Activated CD8-positive, alpha-beta memory T cell treated with anti-CD3 and anti-CD28 coated beads, Interleukin-2, amount 10 ng/mL, durations not matched to agents 7 days and 5 days (primary cell): ENCODE data around the gene PIERCE2. TPM values are rescaled to one million over a fixed set of nuclear protein-coding genes. Genes with fewer than 3 reads are reported as not detected.
A peak's percentile ranks its signal among the peaks of the same experiment; 100 is the strongest.
"Not testable (repeated sequence)": the region's sequence is repeated elsewhere in the genome, so short reads cannot be mapped to it uniquely, and the experiment has no call there.

Source experiments
- ATAC-seq: fragments of 150-1000 bp; cut with Tn5 transposase; one replicate; pipeline ENCODE4 v1.10.0; 2021; ENCODE audit warnings: moderate library complexity
- CTCF ChIA-PET: fragments of 350-600 bp; sonication (Branson Sonifier 250); formaldehyde crosslinking; loops from one replicate; lab custom pipeline; 2021; ENCODE audit warnings: antibody characterized with exemption; lab: Charles Lee
- DNase-seq: peaks from one replicate; pipeline ENCODE4 v3.0.0-alpha.2; 2020
- H3K27ac Mint-ChIP-seq: one replicate; pipeline ENCODE4 v1.8.0; 2021; ENCODE audit warnings: mild to moderate bottlenecking, mixed read lengths
- H3K27me3 Mint-ChIP-seq: one replicate; pipeline ENCODE4 v1.8.0; 2021; ENCODE audit warnings: mixed read lengths
- H3K36me3 Mint-ChIP-seq: one replicate; pipeline ENCODE4 v1.8.0; 2021; ENCODE audit warnings: mild to moderate bottlenecking, mixed read lengths
- H3K4me1 Mint-ChIP-seq: one replicate; pipeline ENCODE4 v1.8.0; 2021; ENCODE audit warnings: mixed read lengths
- H3K4me3 Mint-ChIP-seq: one replicate; pipeline ENCODE4 v1.8.0; 2021; ENCODE audit warnings: mild to moderate bottlenecking, moderate library complexity, mixed read lengths
- H3K9me3 Mint-ChIP-seq: one replicate; pipeline ENCODE4 v1.8.0; 2022; ENCODE audit warnings: low read depth, mixed read lengths
- total RNA-seq, 2 experiments: library from RNA; stranded (reverse); gene quantifications; one replicate each; pipeline ENCODE4 v1.2.3, GENCODE V29; 2021

The PIERCE2 gene
- total RNA-seq, 2 experiments from 2014 or later, result not detected

DNA sequence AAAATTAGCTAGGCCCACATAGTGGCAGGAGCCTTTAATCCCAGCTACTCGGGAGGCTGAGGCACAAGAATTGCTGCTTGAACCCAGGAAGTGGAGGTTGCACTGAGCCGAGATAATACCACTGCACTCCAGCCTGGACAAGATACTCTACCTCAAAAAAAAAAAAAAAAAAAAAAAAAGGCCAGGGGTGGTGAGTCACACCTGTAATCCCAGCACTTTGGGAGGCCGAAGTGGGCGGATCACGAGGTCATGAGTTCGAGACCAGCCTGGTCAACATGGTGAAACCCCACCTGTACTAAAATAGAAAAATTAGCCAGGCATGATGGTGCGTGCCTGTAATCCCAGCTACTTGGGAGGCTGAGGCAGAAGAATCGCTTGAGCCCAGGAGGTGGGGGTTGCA, 8.2 kb upstream of the PIERCE2 start:
- H3K4me3 Mint-ChIP-seq, CTCF ChIA-PET, H3K9me3 Mint-ChIP-seq, DNase-seq, H3K27ac Mint-ChIP-seq, ATAC-seq, H3K27me3 Mint-ChIP-seq: not testable (repeated sequence)
- H3K36me3 Mint-ChIP-seq, result peaks cover 30% of the 10 kb centered on the region
- peaks cover 25% of the 10 kb centered on the region for H3K4me1 Mint-ChIP-seq

DNA sequence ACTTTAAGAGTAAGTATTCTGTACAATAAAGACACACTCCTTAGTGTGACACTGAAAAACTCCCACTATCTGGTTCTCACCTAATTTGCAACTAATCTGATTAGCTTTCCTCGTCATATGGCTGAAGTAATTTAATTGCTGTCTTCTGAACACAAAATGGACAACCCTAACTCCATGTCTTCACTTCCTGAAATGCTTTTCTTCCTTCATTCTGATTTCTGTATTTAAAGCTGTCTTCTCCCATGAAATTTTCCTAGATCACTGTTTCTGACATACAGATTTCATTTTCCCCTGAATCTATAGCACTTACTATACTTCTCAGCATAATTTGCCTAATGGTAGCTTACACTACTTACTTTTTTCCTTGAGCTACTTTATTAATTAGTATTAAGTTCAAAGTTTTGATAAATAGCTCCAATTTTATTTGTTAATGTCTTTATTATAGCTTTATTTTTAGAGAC, 6.5 kb upstream of the PIERCE2 start:
- H3K4me3 Mint-ChIP-seq, result no peak overlapping the region
- no peaks in the 10 kb centered on the region for H3K9me3 Mint-ChIP-seq
- peaks cover 21% of the 10 kb centered on the region for H3K36me3 Mint-ChIP-seq
- H3K27me3 Mint-ChIP-seq, result no peaks in the 10 kb centered on the region
- H3K4me1 Mint-ChIP-seq, result peaks cover 33% of the 10 kb centered on the region
- DNase-seq, result no peak
- no peak overlapping the region for H3K27ac Mint-ChIP-seq
- ATAC-seq, result no peak
- CTCF ChIA-PET, result interaction anchor here (1.4 kb wide), 1 partner anchor 12 kb away, joined by 4 read pairs; no protein-coding TSS in a partner anchor

DNA sequence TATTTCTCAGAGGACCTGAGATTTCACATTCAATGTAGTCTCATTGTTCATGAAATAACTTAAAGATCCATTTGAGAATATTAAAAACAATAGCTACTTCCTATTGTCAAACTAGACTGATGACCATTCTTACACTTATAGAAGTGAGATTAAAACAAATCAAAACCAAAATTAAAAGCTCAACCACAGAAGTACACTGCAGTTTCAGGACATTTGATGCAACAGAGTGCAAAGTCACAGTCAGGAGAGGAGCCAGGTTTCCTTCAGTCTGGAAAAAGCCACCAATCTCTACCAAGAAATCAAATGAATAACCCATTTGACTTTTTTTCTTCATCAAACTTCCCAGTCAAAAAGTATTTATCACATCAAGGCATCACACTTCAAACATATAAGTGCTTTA, 5.6 kb upstream of the PIERCE2 start:
- peak overlapping the region; percentile 78 for H3K27ac Mint-ChIP-seq
- peak overlapping the region; percentile 24 for H3K4me3 Mint-ChIP-seq
- ATAC-seq, result no peak
- DNase-seq, result no peak
- H3K9me3 Mint-ChIP-seq, result no peaks in the 10 kb centered on the region
- CTCF ChIA-PET, result interaction anchor here (1.4 kb wide), 1 partner anchor 11 kb away, joined by 4 read pairs; no protein-coding TSS in a partner anchor
- H3K36me3 Mint-ChIP-seq, result peaks cover 17% of the 10 kb centered on the region
- H3K4me1 Mint-ChIP-seq, result peaks cover 38% of the 10 kb centered on the region
- H3K27me3 Mint-ChIP-seq, result no peaks in the 10 kb centered on the region

DNA sequence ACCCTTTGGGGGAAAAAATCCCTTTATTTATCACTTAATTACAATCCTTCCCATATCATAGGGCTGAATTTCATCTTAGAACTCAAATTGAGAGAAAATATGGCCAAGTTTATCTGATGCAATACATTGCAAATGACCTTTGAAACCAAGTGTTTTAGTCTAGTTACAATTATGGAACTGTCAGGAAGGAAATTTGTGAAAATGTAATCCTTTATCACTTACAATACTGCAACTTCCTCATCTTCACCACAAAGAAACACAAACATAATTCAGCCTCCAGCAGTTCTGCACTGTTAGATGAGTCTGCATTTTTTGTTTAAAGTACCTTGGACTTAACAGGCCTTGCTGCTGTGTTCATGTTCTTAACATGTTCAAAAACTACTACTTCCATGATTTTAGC, 4.8 kb upstream of the PIERCE2 start:
- Mint-ChIP-seq H3K36me3 (peaks cover 9% of the 10 kb centered on the region), H3K4me1 (peaks cover 40% of the 10 kb centered on the region), H3K27ac (peak overlapping the region; percentile 78), H3K4me3 (no peak overlapping the region), H3K9me3 (no peaks in the 10 kb centered on the region), H3K27me3 (no peaks in the 10 kb centered on the region)
- CTCF ChIA-PET, result no interaction called here
- no peak for ATAC-seq
- DNase-seq, result no peak

DNA sequence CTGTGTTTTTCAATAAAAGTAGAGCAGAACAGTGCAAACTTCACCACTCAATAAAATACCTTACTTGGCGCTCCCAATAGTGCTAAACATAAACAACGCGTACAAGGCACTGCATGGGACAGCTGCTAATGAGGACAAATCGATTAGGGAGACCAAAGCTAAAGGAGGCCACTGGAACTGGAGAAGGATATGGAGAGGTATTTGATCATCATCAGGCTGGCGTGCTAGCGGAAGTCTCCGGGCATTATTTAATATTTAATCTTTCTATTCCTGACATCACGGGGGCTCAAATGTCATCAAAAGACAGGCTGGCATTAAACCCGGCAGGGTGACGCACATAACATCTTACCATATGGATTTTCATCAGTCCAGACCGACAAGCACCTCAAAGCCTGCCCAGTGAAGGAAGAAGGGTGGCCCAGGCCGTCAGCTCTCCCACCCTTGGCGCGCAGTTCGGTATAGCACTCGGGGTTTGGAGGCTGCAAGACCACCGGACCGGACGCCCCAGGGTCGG, 740 bp upstream of the PIERCE2 start:
- Mint-ChIP-seq H3K27me3 (no peaks in the 10 kb centered on the region), H3K27ac (peak overlapping the region; percentile 86), H3K9me3 (no peaks in the 10 kb centered on the region), H3K4me3 (peak overlapping the region; percentile 90), H3K36me3 (no peaks in the 10 kb centered on the region), H3K4me1 (peaks cover 39% of the 10 kb centered on the region)
- no peak for ATAC-seq
- DNase-seq, result no peak
- CTCF ChIA-PET, result interaction anchor here (0.6 to 3.5 kb wide), 13 partner anchors 9 to 654 kb away, joined by 3 to 22 read pairs (median 4); partner anchors contain the start of genes PIGB and PIGBOS1

DNA sequence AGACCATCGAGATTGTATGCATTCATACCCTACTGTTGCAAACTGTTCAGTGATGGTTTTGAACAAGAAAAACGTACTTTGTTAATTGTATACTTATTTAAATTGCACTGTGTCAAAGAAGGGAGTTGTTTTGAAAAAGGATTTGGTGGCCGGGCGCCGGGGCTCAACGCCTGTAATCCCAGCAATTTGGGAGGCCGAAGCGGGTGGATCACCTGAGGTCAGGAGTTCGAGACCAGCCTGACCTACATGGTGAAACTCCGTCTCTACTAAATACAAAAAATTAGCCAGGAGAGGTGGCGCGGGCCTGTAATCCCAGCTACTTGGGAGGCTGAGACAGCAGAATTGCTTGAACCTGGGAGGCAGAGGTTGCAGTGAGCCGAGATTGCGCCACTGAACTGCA, 681 bp downstream of the PIERCE2 start:
- CTCF ChIA-PET, result interaction anchor here (0.9 to 3.5 kb wide), 12 partner anchors 8 to 116 kb away, joined by 3 to 22 read pairs (median 4); partner anchors contain the start of genes PIGB and PIGBOS1
- ATAC-seq, H3K9me3 Mint-ChIP-seq, H3K36me3 Mint-ChIP-seq, H3K27me3 Mint-ChIP-seq, DNase-seq: not testable (repeated sequence)
- peak overlapping the region; percentile 86 for H3K27ac Mint-ChIP-seq
- peak overlapping the region; percentile 90 for H3K4me3 Mint-ChIP-seq
- H3K4me1 Mint-ChIP-seq, result peaks cover 24% of the 10 kb centered on the region

DNA sequence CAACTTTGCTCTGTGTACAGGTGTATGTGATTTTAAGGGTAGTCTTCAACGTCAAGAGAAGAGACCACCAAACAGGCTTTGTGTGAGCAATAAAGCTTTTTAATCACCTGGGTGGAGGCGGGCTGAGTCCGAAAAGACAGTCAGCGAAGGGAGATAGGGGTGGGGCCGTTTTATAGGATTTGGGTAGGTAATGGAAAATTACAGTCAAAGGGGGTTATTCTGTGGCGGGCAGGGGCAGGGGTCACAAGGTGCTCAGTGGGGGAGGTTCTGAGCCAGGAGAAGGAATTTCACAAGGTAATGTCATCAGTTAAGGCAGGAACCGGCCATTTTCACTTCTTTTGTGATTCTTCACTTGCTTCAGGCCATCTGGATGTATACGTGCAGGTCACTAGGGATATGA, 9.4 kb downstream of the PIERCE2 start:
- CTCF ChIA-PET, result interaction anchor here (1.2 to 1.3 kb wide), 2 partner anchors 16 to 18 kb away, joined by 3 read pairs; no protein-coding TSS in a partner anchor
- H3K4me1 Mint-ChIP-seq, H3K27ac Mint-ChIP-seq, H3K9me3 Mint-ChIP-seq, H3K4me3 Mint-ChIP-seq, DNase-seq, H3K27me3 Mint-ChIP-seq, ATAC-seq, H3K36me3 Mint-ChIP-seq: not testable (repeated sequence)

DNA sequence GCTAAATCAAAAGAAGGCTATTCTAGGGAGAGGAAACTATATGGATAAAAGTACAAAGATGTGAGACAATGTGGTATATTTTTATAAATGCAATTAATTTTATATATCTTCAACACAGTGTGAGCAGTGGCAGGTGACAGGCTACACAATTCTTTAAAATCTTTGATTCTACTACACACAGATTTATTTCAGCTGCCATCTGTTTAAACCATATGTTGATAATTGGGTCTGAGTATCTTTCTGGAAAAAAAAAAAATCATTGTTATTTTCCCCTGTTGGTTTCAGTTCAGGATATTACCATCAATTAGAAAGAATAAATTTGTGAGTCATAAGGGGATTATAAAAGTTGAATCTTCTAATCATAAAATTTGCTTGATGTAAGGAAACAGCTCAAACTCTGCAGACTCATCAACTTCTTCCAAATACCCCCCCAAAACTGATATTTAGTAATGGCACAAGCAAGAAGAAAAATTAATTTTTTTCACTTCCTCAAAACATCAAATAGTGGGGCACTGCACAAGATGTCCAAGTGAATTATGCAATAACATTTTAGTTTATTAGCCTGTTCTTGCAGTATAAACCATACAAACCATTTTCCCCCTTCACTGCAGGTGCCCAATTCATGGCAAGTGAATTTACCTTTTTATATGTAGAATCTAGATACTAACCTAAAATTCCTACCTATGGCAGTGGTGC, 12.0 kb downstream of the PIERCE2 start:
- no peak overlapping the region for H3K27ac Mint-ChIP-seq
- H3K4me3 Mint-ChIP-seq, result no peak overlapping the region
- ATAC-seq (no peak), DNase-seq (no peak)
- no peaks in the 10 kb centered on the region for H3K36me3 Mint-ChIP-seq
- CTCF ChIA-PET, result interaction anchor here (1.9 kb wide), 1 partner anchor 20 kb away, joined by 6 read pairs; no protein-coding TSS in a partner anchor
- H3K9me3 Mint-ChIP-seq, result no peaks in the 10 kb centered on the region
- H3K27me3 Mint-ChIP-seq, result no peaks in the 10 kb centered on the region
- no peaks in the 10 kb centered on the region for H3K4me1 Mint-ChIP-seq

DNA sequence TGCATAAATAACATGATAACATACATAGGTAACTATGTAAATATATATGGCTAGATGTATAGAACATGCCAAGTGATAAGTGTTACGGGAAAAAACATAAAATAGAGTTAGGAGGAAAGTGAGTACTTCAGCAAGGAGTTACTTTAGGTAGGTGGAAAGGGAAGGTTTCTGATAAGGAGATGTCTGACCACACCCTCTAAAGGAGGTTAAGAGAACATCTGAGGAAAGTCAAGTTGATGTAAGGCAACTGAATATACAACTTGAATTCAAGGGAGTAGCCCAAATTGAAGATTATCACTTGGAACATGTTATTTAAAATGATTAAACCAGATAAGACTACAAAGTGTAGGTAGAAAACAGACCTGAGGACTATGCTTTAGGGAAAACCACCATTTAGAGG, 13.8 kb downstream of the PIERCE2 start:
- Mint-ChIP-seq H3K27me3 (no peaks in the 10 kb centered on the region), H3K27ac (no peak overlapping the region), H3K36me3 (no peaks in the 10 kb centered on the region), H3K9me3 (no peaks in the 10 kb centered on the region), H3K4me1 (no peaks in the 10 kb centered on the region), H3K4me3 (no peak overlapping the region)
- CTCF ChIA-PET, result interaction anchor here (0.7 kb wide), 1 partner anchor 11 kb away, joined by 3 read pairs; no protein-coding TSS in a partner anchor
- DNase-seq (no peak), ATAC-seq (no peak)

DNA sequence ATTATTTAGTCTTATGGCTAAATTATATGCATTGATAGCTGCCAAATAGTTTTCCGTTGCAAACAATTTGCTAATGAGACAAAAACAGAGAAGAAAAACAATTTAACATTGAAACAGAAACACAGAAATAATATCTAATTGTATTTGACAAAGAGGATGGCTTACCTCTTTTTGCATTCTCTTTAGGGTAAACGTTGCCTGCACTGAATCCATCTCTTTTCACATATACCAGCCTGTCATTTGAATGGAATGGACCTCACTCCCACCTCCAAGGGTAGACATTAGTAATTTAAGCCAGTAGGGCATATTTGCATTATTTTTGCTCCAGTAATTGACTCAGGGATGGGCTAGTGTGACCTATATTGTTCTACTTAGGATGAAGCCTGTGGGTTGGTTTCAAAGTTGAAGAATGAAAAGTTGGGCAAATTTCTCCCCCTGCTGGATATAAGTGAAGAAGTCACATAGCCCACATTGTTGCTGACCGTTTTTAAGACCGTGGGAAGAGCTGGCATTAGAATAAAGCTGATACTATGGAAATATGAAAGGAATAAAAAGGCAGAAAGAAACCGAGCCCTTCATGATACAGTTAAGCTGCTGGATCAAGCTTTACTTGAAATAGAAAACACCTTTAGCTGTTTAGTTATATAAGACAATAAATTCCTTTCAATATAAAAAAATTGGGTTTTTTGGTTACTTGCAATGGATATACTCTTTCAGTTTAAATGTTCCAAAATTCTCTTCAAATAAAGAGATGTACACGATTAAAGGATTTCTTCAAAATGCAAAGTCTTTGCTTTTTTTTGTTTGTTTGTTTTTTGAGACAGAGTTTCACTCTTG, 26.9 kb downstream of the PIERCE2 start:
- CTCF ChIA-PET, result interaction anchor here (0.7 to 2.3 kb wide), 13 partner anchors 9 to 268 kb away, joined by 3 to 19 read pairs (median 4); partner anchors contain the start of genes CCPG1, PIERCE2, PIGB and PIGBOS1
- Mint-ChIP-seq H3K4me1 (peaks cover 7% of the 10 kb centered on the region), H3K9me3 (no peaks in the 10 kb centered on the region), H3K27me3 (peaks cover 2% of the 10 kb centered on the region), H3K36me3 (no peaks in the 10 kb centered on the region), H3K4me3 (no peak overlapping the region), H3K27ac (no peak overlapping the region)
- ATAC-seq (peak; percentile 76), DNase-seq (no peak)

DNA sequence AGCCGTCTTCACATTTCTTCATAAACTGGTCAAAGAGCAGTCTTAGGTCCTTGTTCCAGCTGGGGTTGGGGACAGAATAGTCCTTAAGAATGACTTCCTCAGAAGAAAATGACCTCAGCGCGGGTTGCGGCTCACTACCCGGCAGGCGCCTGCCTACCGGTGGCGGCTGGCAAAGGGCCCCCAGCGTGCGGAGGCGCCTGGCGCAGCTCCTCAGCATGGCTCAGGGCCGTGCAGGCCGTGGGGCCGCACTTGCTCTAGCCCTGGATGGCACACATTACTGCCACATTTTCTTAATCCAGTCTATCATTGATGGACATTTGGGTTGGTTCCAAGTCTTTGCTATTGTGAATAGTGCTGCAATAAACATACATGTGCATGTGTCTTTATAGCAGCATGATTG, 34.8 kb downstream of the PIERCE2 start:
- DNase-seq, H3K9me3 Mint-ChIP-seq, CTCF ChIA-PET, H3K4me3 Mint-ChIP-seq, H3K27ac Mint-ChIP-seq, H3K4me1 Mint-ChIP-seq, H3K27me3 Mint-ChIP-seq, ATAC-seq, H3K36me3 Mint-ChIP-seq: not testable (repeated sequence)

DNA sequence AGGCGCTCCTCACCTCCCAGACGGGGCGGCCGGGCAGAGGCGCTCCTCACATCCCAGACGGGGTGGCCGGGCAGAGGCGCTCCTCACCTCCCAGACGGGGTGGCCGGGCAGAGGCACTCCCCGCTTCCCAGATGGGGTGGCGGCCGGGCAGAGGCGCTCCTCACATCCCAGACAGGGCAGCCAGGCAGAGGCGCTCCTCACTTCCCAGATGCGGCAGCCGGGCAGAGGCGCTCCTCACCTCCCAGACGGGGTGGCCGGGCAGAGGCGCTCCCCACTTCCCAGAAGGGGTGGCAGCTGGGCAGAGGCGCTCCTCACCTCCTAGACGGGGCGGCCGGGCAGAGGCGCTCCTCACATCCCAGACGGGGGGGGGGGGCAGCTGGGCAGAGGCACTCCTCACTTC, 37.6 kb downstream of the PIERCE2 start:
- H3K27me3 Mint-ChIP-seq, H3K4me1 Mint-ChIP-seq, H3K4me3 Mint-ChIP-seq, ATAC-seq, DNase-seq, H3K27ac Mint-ChIP-seq, CTCF ChIA-PET, H3K9me3 Mint-ChIP-seq, H3K36me3 Mint-ChIP-seq: not testable (repeated sequence)

DNA sequence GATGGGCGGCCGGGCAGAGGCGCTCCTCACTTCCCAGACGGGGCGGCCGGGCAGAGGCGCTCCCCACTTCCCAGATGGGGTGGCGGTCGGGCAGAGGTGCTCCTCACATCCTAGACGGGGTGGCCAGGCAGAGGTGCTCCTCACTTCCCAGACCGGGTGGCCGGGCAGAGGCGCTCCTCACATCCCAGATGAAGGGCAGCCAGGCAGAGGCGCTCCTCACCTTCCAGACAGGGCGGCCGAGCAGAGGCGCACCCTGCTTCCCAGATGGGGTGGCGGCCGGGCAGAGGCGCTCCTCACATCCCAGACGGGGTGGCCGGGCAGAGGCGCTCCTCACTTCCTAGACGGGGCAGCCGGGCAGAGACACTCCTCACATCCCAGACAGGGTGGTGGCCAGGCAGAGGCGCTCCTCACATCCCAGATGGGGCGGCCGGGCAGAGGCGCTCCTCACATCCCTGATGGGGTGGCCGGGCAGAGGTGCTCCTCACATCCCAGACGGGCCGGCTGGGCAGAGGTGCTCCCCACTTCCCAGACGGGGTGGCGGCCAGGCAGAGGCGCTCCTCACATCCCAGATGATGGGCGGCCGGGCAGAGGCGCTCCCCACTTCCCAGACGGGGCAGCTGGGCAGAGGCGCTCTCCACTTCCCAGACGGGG, 38.2 kb downstream of the PIERCE2 start:
- H3K36me3 Mint-ChIP-seq, ATAC-seq, H3K4me1 Mint-ChIP-seq, H3K27ac Mint-ChIP-seq, H3K4me3 Mint-ChIP-seq, CTCF ChIA-PET, DNase-seq, H3K27me3 Mint-ChIP-seq, H3K9me3 Mint-ChIP-seq: not testable (repeated sequence)
